GM21786 (cell line): Measurements from ENCODE around the gene ZNRF4.
"Not testable (repeated sequence)": the region's sequence is repeated elsewhere in the genome, so short reads cannot be mapped to it uniquely, and the experiment has no call there.

Experiments used
- ATAC-seq: cut with Tn5 transposase; IDR thresholded peaks from one replicate; pipeline ENCODE4 v1.9.1; 2021; ENCODE audit not compliant: unreplicated experiment

The ZNRF4 gene, protein sequence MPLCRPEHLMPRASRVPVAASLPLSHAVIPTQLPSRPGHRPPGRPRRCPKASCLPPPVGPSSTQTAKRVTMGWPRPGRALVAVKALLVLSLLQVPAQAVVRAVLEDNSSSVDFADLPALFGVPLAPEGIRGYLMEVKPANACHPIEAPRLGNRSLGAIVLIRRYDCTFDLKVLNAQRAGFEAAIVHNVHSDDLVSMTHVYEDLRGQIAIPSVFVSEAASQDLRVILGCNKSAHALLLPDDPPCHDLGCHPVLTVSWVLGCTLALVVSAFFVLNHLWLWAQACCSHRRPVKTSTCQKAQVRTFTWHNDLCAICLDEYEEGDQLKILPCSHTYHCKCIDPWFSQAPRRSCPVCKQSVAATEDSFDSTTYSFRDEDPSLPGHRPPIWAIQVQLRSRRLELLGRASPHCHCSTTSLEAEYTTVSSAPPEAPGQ

DNA sequence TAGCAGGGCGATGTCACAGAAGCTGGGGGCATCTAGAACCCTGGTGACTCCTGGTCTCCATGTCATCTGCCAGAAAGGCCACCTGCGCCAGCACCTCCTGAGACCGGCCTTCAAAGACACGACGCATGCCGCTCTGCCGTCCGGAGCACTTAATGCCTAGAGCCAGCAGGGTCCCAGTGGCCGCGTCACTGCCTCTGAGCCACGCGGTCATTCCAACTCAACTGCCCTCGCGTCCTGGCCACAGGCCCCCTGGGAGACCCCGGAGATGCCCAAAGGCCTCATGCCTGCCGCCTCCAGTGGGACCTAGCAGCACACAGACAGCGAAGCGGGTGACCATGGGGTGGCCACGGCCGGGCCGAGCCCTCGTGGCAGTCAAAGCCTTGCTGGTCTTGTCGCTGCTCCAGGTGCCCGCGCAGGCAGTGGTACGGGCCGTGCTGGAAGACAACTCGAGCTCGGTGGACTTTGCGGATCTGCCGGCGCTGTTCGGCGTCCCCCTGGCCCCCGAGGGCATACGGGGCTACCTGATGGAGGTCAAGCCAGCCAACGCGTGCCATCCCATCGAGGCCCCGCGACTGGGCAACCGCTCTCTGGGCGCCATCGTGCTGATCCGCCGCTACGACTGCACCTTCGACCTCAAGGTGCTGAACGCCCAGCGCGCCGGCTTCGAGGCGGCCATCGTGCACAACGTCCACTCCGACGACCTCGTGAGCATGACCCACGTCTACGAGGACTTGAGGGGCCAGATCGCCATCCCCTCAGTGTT, at the start of gene ZNRF4:
Gene ZNRF4 (plus strand): TSS at position 51 of the 763 bp plus-strand sequence. CDS start 75 bp downstream, at position 126.
- ATAC-seq: no peak

DNA sequence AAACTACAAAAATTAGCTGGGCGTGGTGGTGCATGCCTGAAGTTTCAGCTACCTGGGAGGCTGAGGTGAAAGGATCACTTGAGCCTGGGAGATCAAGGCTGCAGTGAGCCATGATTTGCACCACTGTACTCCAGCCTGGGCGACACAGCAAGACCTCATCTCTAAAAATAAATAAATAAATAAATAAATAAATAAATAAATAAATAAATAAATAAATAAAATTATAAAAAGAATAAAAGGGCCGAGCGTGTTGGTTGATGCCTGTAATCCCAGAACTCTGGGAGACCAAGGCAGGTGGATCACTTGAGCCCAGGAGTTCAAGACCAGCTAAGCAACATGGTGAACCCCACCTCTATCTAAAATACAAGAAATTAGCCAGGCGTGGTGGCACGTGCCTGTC, 49.0 kb upstream of the ZNRF4 start:
- not testable (repeated sequence) for ATAC-seq

DNA sequence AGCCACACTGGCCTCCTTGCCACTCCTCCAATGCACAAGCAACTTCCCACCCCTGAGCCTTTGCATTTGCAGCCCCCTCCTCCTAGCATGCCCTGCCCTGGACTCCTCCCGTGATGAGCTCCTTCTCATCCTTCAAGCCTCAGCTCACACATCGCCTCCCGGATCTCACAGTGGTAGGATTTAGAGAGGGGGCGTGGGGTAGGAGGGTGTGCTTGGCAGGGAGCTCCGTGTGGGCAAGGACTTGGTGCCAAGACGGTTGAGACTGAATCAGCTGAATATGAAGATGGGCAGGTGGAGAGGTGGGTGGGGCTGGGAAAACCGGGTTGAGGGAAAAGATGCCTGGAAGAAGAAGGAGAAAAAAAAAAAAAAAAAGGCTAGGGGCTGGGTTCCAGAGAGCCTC, 48.4 kb upstream of the ZNRF4 start:
- no peak for ATAC-seq

DNA sequence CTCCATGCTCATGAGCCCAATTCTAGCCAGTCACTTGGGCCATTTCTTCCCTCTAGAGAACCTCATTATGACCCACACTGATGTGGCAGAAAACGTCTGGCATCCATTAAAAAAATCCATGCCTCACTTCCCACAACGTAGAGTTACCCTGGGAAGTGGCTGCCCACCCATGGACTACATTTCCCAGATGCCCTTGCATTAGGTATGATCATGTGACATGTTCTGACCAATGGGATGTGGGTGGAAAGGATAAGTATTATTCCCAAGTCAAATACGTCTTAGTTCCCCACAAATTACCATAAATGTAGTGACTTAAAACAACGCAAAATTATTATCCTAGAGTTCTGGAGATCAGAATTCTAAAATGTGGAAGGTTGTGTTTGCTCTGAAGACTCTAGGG, 47.9 kb upstream of the ZNRF4 start:
- no peak for ATAC-seq

DNA sequence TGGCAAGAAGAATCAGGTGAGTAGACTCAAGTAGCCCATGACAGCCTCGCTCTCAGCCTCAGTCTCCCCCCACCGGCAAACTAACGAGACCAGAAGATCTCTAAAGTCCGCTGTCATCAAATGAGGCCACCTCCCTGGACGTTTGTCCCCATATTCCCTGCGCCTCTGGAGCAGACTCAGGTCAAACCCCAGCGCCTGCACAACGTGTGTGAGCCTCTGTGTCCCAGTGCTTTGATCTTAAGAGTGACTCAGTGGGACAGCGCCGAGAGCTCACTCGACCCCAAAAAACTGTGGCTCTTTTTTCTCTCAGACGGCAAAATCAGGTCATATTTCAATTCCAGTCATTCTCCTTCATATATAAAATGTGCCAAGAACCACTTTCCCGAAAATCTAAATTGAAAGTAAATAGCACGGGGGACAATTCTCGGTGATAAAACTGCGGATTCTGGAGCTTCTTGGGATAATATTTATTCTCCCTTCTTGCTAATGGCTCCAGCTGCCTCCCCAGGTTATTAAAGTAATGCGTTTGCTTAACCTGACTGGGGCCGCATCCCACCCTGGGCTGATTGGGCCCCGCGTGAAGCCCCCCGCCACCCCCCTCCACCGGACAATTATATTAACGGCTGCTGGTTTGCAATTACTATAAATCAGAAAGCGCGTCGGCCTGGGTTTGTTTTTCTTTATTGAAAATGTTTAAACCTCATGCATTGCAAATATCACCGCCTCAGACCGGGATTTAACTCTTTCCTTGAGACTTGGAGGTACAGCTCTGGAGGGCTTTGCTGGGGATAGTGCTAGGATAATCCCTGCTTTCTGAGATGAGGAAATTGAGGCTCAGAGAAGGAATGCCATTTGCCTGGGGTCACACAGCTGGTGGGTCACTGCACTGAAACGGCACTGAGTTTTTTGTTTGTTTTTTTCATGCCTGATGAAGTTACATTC, 37.5 kb upstream of the ZNRF4 start:
- ATAC-seq: no peak

DNA sequence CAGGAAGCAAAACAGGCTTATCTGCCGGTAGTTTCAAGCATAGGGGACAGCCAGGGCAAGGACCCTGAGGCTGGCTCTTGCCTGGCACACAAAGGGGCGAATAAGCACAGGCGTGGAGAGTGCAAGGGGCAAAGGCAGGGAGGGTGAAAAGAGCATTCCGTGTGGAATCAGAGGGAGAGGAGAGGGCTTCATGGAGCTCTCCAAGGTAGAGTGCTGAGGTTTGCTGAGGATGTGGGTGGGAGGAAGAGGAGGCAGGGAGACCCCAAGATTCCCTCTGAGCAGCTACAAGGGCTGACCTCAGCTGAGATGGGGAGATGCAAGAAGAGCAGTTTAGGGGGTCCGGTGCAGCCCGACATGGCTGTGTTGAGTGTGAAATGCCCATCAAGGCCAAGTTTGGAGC, 36.5 kb upstream of the ZNRF4 start:
- no peak for ATAC-seq

DNA sequence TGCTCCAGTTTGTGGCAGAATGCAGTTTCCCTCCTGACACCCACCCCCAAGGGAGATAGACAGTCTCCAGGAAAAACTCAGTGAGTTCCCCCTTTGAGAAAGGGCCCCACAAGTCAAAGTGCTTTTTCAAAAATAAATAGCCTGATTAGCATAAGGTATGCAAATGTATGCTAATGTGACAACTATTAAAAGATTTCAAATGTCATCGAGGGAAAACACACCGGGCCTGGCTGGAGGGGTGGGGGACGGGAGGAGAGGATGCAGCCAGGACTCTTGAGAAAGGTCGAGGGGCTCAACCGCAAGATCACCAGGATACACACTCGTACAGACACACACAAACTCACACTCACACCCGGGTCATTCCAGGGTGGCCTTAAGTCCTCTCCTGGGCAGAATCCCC, 34.3 kb upstream of the ZNRF4 start:
- no peak for ATAC-seq

DNA sequence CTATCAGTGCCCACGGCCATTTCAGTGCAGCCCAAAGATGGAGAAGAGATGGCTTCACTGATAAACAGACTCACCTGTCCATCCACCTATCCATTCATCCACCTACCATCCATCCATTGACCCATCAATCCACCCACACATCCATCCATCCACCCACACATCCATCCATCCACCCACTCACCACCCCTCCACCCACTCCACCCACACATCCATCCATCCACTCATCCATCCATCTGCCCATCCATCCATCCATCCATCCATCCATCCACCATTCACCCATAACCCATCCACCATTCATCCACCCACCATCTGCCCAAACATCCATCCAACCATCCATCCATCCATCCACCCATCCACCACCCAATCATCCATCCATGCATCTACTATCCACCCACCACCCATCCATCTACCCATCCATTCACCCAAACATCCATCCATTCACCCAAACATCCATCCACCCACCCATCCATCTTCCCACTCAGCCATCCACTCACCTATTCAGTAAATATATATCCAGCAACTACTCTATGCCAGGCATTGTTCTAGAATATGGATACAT, 31.6 kb upstream of the ZNRF4 start:
- no peak for ATAC-seq

DNA sequence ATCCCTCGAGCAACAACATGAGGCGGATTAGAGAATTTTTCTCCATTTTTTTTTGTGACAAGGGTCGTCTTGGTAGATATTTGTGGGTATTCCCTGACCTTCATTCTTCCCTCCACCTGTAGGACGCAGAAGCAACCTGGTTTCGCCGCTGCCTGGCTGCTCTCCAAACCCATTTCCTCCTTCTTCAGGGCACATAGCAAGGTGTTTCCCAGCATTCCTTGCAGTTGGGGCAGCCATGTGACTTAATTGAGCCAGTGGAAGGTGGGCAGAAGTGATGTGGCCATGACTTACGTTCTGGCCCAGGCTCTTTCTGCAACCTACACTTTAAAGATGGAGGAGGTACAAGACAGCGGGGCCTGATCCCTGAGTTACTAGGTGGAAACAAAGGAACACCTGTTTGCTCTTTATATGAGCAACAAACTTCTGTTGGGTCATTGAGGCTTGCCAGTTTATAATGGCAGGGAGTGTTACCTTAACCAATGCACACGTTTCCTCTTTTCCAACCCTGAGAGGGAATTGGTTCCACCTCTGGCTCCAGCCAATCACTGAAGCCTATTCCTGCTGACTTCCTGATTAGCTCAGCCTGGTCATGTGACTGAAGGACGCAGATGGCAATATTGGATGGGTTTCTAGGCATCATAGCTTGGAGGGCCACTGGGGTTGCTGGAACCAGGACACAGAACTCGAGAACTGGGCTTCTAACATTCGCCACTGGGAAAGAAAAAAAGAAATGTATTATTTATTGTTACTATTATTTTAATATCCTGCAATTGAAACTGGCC, 30.8 kb upstream of the ZNRF4 start:
- ATAC-seq: no peak

DNA sequence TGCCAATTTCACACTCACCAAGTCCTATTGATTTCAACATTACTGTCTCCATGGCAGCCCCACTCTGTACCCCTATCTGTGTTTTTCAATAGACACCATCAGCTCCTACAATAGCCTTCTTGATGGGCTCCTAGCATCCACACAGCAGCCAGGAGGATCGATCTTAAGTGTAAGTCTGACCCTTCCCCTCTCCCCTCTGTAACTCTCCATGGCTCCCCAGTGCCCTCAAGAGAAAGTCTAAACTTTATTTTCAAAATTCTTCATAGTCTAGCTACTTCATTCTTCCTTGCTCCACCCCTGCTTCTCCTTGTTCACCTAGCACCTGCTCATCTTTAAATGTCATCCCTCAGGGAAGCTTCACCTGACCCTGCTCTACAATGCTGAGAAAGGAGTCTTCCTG, 30.0 kb upstream of the ZNRF4 start:
- no peak for ATAC-seq

DNA sequence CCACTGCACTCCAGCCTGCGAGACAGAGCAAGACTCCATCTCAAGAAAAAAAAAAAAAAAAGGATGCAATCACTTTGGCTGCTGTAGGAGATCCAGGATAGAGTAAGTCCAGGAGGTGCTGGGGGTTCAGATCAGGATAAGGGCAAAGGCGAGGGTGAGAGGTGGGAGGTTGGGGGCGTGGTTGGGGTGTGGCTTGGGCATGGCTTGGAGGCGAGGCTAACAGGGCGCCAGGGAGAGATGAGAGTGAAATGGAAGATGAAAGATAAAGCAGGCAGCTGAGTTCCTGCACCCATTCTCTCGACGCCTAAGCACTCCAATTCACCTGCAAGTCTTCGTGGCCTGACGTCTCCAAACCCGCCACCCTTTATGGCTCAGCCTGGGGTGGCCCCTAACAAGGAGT, 25.0 kb upstream of the ZNRF4 start:
- no peak for ATAC-seq

DNA sequence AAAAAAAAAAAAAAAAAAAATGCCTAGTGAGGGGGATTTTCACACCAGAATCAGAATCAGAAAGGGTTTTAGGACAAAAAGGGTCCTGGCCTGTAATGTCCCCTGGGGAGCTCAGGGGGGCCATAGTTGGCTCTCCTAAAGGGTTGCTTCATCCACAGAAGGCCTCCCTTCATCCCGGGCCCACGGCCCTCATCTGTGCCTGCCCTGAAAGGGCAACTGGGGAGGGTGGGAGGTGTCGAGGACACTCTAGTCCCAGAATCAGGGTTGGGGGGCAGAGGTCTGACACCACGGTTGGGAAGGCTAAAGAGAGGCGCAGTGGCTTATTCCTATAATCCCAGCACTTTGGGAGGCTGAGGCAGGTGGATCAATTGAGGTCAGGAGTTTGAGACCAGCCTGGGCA, 22.5 kb upstream of the ZNRF4 start:
- no peak for ATAC-seq

DNA sequence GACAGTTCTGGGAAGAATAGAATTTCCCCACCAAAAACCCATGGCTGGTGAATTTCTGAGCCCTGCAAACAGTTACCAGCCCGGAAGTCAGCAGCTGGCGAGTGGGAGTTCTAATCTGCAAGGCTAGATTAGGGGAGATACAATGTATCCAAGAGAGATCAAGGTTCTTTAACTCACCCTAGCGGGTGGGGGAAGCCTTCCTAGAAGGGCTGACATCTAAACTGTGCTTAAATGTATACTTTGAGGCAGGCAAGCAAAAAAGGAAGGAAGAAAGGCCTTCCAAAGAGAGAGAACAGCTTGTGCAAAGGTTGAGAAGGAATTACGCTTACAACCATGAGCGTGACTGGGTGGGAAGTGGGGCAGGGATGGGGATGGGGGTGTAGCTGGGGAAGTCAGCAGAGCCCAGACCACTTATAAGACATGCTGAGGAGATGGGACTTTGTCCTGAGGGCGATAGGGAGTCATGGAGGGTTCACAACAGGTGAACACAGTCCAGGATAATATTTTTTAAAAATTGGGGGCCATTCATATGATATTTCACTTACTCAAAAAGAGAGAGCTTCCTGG, 20.8 kb upstream of the ZNRF4 start:
- no peak for ATAC-seq

DNA sequence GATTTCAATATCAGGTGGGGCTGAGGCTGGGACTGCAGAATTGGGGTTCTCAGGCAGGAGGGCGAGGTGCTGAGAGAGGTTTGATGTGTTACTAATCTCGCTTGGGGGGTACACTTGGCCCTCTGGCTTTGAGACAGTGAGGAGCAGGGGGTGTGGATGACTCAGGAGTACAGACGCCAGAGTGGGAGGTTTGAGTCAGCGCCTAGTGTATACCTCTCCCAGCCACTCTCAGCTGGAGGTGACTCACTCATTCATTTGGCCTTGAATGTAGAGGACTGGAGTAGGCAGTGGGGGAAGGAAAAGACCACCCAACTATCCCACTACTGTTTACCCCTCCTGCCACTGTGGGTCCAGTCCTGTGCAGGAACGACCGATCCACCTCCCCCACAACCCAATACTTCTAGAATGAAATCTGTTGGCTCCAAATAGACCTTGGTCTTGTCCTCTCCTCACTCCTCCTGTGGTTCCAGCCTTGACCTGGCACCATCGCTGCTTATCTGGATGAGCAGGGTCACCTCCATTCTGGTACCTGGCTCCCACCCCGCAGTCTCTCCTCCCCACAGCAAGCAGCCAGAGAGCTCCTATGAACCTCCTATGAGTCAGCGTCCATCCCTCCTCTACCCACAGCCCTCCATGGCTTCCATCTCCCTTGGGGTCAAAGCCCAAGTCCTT, 20.1 kb upstream of the ZNRF4 start:
- ATAC-seq: no peak

DNA sequence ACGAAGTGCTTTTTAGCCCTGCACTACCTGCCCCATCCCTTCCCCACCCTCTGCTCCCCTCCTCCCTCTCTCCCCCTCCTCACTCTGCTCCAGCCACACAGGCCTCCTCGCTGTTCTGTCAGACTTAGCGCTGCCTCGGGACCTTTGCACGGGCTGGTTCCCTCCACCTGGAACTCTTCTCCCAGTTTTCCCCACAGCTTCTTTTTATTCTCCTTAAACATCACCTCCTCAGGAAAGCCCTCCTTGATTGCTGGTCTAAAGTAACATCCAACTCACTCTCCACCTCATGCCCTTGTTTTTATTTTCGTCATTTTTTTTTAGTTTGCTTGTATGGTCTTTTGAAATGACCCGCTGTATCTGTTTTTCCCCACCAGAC, 19.6 kb upstream of the ZNRF4 start:
- no peak for ATAC-seq

DNA sequence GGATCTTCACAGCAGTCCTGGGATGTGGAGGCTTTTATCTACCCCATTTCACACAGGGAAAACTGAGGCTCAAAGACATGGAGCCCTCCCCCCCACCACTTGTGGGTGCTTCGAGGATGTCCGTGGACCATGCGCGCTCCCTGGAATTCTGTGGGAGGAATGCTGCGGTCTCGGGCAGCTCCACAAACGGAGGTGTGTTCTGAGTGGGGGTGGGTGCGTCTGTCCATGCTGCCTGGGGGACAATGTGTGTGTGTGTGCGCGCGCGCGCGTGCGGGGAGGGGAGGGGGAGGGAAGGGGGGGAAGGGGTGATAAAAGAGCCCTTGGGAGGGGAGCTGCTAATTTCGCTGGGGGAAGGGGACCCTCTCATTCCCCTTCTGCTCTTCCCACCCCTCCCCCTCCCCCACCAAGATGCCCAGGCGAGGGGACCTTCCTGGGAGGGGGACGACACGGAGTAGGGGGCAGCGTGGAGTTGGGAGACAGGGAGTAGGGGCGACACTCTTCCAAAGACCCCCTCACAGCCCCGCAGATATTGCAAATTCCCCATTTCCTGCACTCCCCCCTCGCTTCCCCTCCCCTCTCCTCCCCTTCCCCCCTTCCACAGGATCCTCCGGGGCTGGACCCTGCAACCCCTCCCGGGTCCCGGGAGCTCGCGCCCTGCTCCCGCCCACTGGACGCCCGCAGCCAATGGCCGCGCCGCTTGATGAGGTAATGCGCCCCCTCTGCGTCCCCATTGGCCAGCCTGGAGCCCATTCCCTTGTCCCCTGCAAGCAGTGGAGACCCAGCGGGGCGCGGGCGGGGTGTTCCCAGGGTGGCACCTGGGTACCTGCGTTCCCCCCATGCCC, 18.9 kb upstream of the ZNRF4 start:
- ATAC-seq: no peak

DNA sequence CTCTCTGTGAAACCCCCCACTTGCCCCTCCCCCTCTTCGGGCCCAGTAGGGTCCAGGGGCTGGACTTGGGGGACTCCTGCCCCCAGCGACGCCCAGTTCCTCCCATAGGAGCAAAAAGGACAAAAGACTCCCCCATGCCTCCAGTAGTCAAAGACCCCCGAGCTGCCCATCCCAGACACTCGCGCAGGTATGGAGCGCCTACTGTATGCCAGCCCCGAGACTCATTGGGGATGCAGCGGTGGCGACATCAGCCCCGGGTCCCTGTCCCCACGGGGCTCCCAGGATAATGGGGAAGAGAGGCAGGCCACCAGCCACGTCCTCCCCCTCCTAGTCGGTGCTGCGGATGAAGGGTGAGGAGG, 18.3 kb upstream of the ZNRF4 start:
- ATAC-seq: no peak

DNA sequence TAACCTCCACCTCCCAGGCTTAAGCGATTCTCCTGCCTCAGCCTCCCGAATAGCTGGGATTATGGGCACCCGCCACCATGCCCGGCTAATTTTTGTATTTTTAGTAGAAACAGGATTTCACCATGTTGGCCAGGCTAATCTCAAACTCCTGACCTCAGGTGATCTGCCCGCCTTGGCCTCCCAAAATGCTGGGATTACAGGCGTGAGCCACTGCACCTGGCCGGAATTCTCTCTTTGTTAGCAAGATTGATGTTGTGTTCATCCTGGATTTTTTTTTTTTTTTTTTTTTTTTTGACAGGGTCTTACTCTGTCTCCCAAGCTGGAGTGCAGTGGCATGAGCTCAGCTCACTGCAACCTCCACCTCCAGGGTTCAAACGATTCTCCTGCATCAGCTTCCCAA, 16.5 kb upstream of the ZNRF4 start:
- not testable (repeated sequence) for ATAC-seq

DNA sequence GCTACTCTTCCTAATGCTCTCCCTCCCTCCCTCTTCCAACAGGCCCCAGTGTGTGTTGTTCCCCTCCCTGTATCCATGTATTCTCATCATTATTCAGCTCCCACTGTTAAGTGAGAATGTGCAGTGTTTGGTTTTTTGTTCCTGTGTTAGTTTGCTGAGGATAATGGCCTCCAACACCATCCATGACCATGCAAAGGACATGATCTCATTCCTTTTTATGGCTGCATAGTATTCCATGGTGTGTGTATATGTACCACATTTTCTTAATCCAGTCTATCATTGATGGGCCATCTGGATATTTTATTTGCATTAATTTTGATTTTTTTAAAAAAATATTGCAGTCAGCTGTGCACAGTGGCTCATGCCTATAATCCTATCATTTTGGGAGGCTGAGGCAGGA, 15.8 kb upstream of the ZNRF4 start:
- ATAC-seq: no peak
